Myocyte (in vitro differentiated cells): ENCODE data around the gene ADAP1. TPM values are rescaled to one million over a fixed set of nuclear protein-coding genes. Genes with fewer than 3 reads are reported as not detected.
"Not testable (repeated sequence)": the region's sequence is repeated elsewhere in the genome, so short reads cannot be mapped to it uniquely, and the experiment has no call there.

Experiments used
- DNase-seq: peaks from one replicate; pipeline ENCODE4 v3.0.0-alpha.2; 2012; ENCODE audit warnings: low read depth
- total RNA-seq: library from RNA; depleted of rRNA; stranded (reverse); fragments of >200 nt; gene quantifications from 2 replicates; pipeline ENCODE4 v1.2.3, GENCODE V29; 2014

The ADAP1 gene
- total RNA-seq, 1 donor from 2014 or later = 0.56 TPM

- not testable (repeated sequence) for DNase-seq
These were observed 30.4 kb downstream of the ADAP1 start for GRCh38 chr7:924042-924441.

- peak; percentile 30 for DNase-seq
These were observed 31.1 kb downstream of the ADAP1 start for GRCh38 chr7:923108-924041.

GRCh38 chr7:922334-923107 lies 32.0 kb downstream of the ADAP1 start:
- no peak for DNase-seq

DNA sequence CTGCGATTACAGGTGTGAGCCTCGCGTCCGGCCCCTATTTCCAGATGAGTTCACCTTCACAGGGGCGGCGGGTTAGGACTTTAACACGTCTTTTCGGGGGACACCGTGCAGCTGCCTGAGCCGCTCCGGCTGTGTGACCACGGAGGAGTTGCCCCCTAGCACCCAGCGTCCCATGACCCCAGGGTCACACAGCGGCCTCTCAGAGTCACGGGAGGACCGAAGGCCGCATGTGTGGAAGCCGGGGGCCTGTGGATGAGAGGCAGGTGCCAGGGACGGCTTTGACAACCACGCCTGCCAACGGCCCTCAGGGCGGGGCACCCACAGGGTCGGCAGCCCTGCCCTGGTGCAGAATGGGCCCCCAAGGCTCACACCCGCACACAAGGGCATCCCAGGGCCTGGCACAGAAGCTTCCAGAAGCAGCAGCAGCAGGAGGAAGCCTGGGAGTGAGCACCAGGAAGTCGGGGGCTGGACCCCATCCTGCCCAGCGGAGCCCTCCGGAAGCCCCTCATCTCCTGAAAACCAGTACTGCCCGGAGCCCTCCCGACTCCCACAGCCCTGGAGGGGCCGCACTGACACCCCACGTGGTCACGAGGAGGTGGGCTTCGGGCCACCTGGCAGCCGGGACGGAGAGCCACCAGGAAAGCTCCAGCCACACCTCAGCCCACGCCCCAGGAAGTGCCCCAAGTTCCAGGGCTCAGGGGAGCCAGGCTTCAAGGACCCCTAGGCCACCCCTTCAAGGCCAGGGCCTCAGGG lies 32.7 kb downstream of the ADAP1 start:
- no peak for DNase-seq

GRCh38 chr7:921071-921461 lies 33.4 kb downstream of the ADAP1 start:
- no peak for DNase-seq

GRCh38 chr7:920351-921070 lies 34.0 kb downstream of the ADAP1 start:
- DNase-seq = no peak

- DNase-seq = no peak
These were observed 34.5 kb downstream of the ADAP1 start for GRCh38 chr7:919924-920341.

- DNase-seq = no peak
These were observed 35.4 kb downstream of the ADAP1 start for GRCh38 chr7:919114-919442.

DNA sequence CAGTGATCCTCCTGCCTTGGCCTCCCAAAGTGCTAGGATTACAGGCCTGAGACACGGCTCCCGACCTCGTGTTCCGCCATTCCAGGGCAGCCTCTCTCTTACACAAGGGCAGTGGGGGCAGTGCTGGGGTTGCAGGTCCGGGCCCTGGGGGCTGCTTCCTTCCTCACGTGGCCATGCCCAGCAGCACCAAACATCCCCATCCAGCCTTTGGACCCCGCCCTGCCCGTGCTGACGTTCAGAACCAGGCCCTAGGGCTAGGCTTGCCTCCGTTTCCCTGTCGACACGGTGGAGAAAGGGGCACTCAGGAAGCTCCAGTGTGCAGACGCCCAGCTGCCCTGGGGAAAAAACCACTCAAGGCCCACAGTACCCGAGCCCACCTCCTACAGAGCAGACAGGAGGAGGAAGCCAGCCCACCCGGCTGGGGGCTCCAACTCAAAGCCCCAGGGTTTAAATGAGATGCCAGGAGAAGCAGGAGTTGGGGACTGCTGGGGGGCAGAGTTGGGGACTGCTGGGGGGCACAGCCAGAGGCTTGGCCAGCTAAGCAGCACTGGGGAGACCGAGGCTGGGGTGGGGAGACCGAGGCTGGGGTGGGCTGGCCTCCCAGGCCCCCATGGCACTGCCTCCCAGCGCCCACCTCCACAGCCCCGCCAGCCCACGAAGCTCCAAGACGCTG lies 35.9 kb downstream of the ADAP1 start:
- no peak for DNase-seq

DNA sequence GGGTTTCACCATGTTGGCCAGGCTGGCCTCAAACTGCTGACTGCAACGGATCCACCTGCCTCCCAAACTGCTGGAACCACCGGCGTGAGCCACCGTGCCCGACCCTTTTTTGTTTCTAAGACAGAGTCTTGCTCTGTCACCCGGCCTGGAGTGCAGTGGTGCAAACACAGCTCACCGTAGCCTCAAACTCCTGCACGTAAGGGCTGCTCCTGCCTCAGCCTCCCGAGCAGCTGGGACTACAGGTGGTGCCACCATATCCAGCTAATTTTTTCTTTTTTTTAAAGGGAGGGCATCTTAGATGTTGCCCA lies 36.4 kb downstream of the ADAP1 start:
- no peak for DNase-seq

GRCh38 chr7:917255-918117 lies 37.0 kb downstream of the ADAP1 start:
- DNase-seq = no peak

DNA sequence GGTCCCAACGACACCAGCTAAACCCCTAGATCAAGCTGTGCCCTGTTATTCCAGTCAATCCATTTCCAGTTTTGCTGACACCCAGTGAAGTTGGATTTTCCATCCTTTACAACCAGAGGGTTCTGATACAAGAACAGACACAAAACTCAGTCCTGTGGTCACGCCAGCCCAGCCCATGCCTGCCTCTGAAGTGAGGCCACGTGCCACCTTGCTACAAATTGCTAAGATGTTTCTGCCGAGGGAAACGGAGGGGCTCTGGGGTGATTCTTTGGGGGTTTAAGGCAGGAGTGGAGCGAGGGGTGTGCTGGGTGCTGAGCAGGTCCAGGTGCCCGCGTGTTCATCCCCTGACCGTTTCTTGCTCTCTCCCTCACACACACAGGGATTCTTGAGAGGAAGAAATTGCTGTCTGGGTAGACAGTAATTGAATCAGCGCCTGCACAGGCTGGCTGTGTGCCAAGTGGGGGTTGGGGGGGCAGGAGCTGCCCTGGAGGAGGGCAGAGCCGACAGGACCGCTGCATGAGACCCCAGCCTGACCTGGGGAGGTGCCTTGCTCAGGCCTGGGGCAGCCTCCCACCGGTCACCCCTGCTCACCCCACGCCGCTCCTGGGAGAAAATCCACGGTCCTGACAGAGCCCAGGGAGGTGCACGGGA lies 38.1 kb downstream of the ADAP1 start:
- DNase-seq = no peak

- no peak for DNase-seq
These were observed 38.9 kb downstream of the ADAP1 start for GRCh38 chr7:915291-916218.

DNA sequence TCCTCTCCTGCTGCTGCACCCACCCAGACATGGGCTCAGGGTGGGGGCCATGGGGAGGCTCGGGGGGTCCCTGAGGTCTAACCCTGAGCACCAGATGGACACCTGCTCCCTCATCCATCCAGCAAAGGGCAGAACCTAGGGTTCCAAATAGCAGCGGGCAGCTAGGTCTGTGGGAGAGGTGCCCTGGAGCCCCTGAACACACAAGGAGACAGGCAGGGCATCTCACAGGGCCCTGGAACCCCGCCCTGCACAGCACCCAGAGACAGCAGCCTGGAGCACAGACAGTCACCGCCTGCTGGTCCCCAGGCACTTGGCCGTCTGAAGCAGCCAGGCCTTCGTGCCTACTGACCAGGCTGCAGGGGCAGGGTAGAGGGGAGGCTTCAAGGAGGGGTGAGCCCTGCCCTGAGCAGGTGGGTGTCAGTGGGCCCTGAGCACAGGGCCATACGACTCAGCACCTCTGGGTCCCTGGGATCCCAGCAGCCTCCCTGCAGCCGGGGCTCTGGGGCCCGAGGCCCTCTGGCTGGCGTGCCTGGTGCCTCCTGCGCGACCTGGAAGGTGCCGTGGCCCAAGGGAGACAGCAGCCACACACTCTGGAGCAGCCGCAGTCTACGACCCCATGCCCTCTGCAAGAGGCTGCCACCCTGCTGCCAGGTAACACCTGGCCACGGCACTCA lies 39.8 kb downstream of the ADAP1 start:
- DNase-seq = no peak

DNA sequence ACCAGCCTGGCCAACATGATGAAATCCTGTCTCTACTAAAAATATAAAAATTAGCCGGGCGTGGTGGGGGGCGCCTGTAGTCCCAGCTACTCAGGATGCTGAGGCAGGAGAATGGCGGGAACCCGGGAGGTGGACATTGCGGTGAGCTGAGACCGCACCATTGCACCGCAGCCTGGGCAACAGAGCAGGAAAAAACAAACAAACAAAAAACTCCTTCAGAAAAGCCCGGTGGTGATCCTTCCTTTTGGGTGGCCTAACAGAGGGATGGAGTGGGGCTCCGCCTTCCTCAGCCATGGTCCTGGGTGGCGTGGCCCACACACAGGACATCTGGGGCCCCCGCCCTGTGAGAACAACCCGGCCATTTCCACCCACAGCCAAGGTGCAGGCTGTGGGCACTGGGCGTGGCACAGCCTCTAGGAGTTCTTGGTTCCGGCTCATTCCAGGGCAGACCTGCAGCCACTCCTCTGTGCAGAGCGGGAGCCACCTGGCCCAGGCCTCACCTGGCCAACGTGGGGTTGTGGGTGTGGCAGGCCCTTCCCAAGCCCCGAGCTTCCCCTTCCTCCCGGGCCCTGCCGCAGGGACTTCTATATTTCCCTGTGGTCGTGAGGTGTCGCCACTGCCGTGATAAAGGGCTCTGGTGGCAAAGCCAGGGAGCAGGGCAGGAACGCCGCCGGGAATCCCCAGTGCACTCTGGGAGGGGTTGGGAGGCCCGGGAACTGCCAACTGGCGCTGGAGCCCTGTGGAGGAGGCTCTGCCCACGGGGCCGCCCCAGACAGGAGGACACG lies 40.6 kb downstream of the ADAP1 start:
- DNase-seq = no peak

GRCh38 chr7:911791-912480 lies 42.5 kb downstream of the ADAP1 start:
- DNase-seq = no peak
